ENCODE measurements around the gene HNMT.

The HNMT gene

GRCh38 chr2:138013639-138014038, 49.4 kb downstream of the HNMT start:
- H3K4me3 ChIP-seq (ENCODE audit: low read length) = no peak overlapping the region
- TF ChIP-seq CTCF (IDR thresholded peaks at IDR 0.05; ENCODE audit: low read depth, low read length, poor library complexity, severe bottlenecking) (no peak), EZH2phosphoT487 (IDR thresholded peaks at IDR 0.05; ENCODE audit: borderline replicate concordance, low read length) (no peak)
- no peaks in the 10 kb centered on the region for H3K9me2 ChIP-seq (replicated peaks; ENCODE audit: control insufficient read depth, low read length)
- H3K27me3 ChIP-seq (ENCODE audit: control insufficient read depth, low read length) = no peaks in the 10 kb centered on the region
- H3K27ac ChIP-seq (ENCODE audit: low read depth, low read length) = no peak overlapping the region
- H3K4me2 ChIP-seq (ENCODE audit: low read length) = no peak overlapping the region
- H3K36me3 ChIP-seq (ENCODE audit: control insufficient read depth, low read length) = no peaks in the 10 kb centered on the region
- H3K4me1 ChIP-seq (ENCODE audit: control insufficient read depth, low read length) = no peaks in the 10 kb centered on the region
- H3K9me3 ChIP-seq (ENCODE audit: control insufficient read depth, insufficient read depth, low read length) = no peaks in the 10 kb centered on the region
- H3K79me2 ChIP-seq (ENCODE audit: control insufficient read depth, low read length) = no peaks in the 10 kb centered on the region
- no peaks in the 10 kb centered on the region for H4K20me1 ChIP-seq (ENCODE audit: control insufficient read depth, insufficient read depth, low read depth, low read length)
- H3F3A ChIP-seq (ENCODE audit: control insufficient read depth, insufficient read depth) = no peaks in the 10 kb centered on the region

GRCh38 chr2:138015494-138015893, 51.2 kb downstream of the HNMT start:
- Histone ChIP-seq H3K79me2 (ENCODE audit: control insufficient read depth, low read length) (no peaks in the 10 kb centered on the region), H3K9me3 (ENCODE audit: control insufficient read depth, insufficient read depth, low read length) (no peaks in the 10 kb centered on the region), H3F3A (ENCODE audit: control insufficient read depth, insufficient read depth) (no peaks in the 10 kb centered on the region), H3K4me2 (ENCODE audit: low read length) (no peak overlapping the region), H3K27me3 (ENCODE audit: control insufficient read depth, low read length) (no peaks in the 10 kb centered on the region), H3K4me1 (ENCODE audit: control insufficient read depth, low read length) (no peaks in the 10 kb centered on the region), H4K20me1 (ENCODE audit: control insufficient read depth, insufficient read depth, low read depth, low read length) (no peaks in the 10 kb centered on the region), H3K4me3 (ENCODE audit: low read length) (no peak overlapping the region), H3K9me2 (replicated peaks; ENCODE audit: control insufficient read depth, low read length) (no peaks in the 10 kb centered on the region), H3K36me3 (ENCODE audit: control insufficient read depth, low read length) (no peaks in the 10 kb centered on the region), H3K27ac (ENCODE audit: low read depth, low read length) (no peak overlapping the region)
- TF ChIP-seq CTCF (IDR thresholded peaks at IDR 0.05; ENCODE audit: low read depth, low read length, poor library complexity, severe bottlenecking) (no peak), EZH2phosphoT487 (IDR thresholded peaks at IDR 0.05; ENCODE audit: borderline replicate concordance, low read length) (no peak)

- no peak overlapping the region for H3K4me2 ChIP-seq (ENCODE audit: low read length)
- no peak overlapping the region for H3K4me3 ChIP-seq (ENCODE audit: low read length)
- no peak overlapping the region for H3K27ac ChIP-seq (ENCODE audit: low read depth, low read length)
- no peaks in the 10 kb centered on the region for H3K4me1 ChIP-seq (ENCODE audit: control insufficient read depth, low read length)
- H4K20me1 ChIP-seq (ENCODE audit: control insufficient read depth, insufficient read depth, low read depth, low read length) = no peaks in the 10 kb centered on the region
- H3K79me2 ChIP-seq (ENCODE audit: control insufficient read depth, low read length) = no peaks in the 10 kb centered on the region
- H3K27me3 ChIP-seq (ENCODE audit: control insufficient read depth, low read length) = no peaks in the 10 kb centered on the region
- no peaks in the 10 kb centered on the region for H3K9me2 ChIP-seq (replicated peaks; ENCODE audit: control insufficient read depth, low read length)
- H3K9me3 ChIP-seq (ENCODE audit: control insufficient read depth, insufficient read depth, low read length) = no peaks in the 10 kb centered on the region
- no peaks in the 10 kb centered on the region for H3K36me3 ChIP-seq (ENCODE audit: control insufficient read depth, low read length)
- no peaks in the 10 kb centered on the region for H3F3A ChIP-seq (ENCODE audit: control insufficient read depth, insufficient read depth)
- no peak for TF ChIP-seq CTCF (IDR thresholded peaks at IDR 0.05; ENCODE audit: low read depth, low read length, poor library complexity, severe bottlenecking)
- TF ChIP-seq EZH2phosphoT487 (IDR thresholded peaks at IDR 0.05; ENCODE audit: borderline replicate concordance, low read length) = no peak
These were observed 52.2 kb downstream of the HNMT start for GRCh38 chr2:138016351-138017087.
